Activated CD8-positive, alpha-beta memory T cell treated with anti-CD3 and anti-CD28 coated beads, Interleukin-2, amount 50 U/mL, for 4 hours (primary cell): ENCODE data around the gene IL36B.

Source experiments
- DNase-seq: peaks from one replicate; pipeline ENCODE4 v3.0.0-alpha.2; 2020

The IL36B gene

GRCh38 chr2:113050921-113051895 is 1.5 kb downstream of the IL36B start:
- no peak for DNase-seq

- DNase-seq: no peak
Measured at GRCh38 chr2:113046465-113046864, 6.2 kb downstream of the IL36B start.

GRCh38 chr2:113041871-113042270 is 10.8 kb downstream of the IL36B start:
- no peak for DNase-seq

GRCh38 chr2:113039719-113040118 is 12.9 kb downstream of the IL36B start:
- DNase-seq: no peak

- no peak for DNase-seq
Measured at GRCh38 chr2:113039158-113039557, 13.5 kb downstream of the IL36B start.

GRCh38 chr2:113038291-113038690 is 14.4 kb downstream of the IL36B start:
- no peak for DNase-seq

- DNase-seq: no peak
Measured at GRCh38 chr2:113036763-113037162, 15.9 kb downstream of the IL36B start.

- DNase-seq: no peak
Measured at GRCh38 chr2:113034016-113034415, 18.7 kb downstream of the IL36B start.

GRCh38 chr2:113032737-113033136 is 19.9 kb downstream of the IL36B start:
- DNase-seq: no peak

GRCh38 chr2:113028112-113028511 is 24.6 kb downstream of the IL36B start:
- no peak for DNase-seq

- no peak for DNase-seq
Measured at GRCh38 chr2:113027691-113028090, 25.0 kb downstream of the IL36B start.

- no peak for DNase-seq
Measured at GRCh38 chr2:113025737-113026136, 26.9 kb downstream of the IL36B start.

- no peak for DNase-seq
Measured at GRCh38 chr2:113024764-113025163, 27.9 kb downstream of the IL36B start.

GRCh38 chr2:113021312-113021711 is 31.4 kb downstream of the IL36B start:
- DNase-seq: no peak

GRCh38 chr2:113018509-113018908 is 34.2 kb downstream of the IL36B start:
- no peak for DNase-seq

- no peak for DNase-seq
Measured at GRCh38 chr2:113015655-113016054, 37.0 kb downstream of the IL36B start.

GRCh38 chr2:113015042-113015441 is 37.6 kb downstream of the IL36B start:
- DNase-seq: no peak

- no peak for DNase-seq
Measured at GRCh38 chr2:113014067-113014466, 38.6 kb downstream of the IL36B start.

GRCh38 chr2:113013336-113013661 is 39.4 kb downstream of the IL36B start:
- no peak for DNase-seq

- DNase-seq: no peak
Measured at GRCh38 chr2:113012436-113013335, 40.0 kb downstream of the IL36B start.

- DNase-seq: no peak
Measured at GRCh38 chr2:113011108-113011507, 41.6 kb downstream of the IL36B start.

- DNase-seq: no peak
Measured at GRCh38 chr2:113010088-113010487, 42.6 kb downstream of the IL36B start.

- no peak for DNase-seq
Measured at GRCh38 chr2:113009622-113010021, 43.0 kb downstream of the IL36B start.

- no peak for DNase-seq
Measured at GRCh38 chr2:113007250-113007649, 45.4 kb downstream of the IL36B start.
